K562 (cell line): ENCODE data around the gene LEPROT. TPM values are rescaled to one million over a fixed set of nuclear protein-coding genes. Genes with fewer than 3 reads are reported as not detected.
A peak's percentile ranks its signal among the peaks of the same experiment; 100 is the strongest.
"Not testable (repeated sequence)": the region's sequence is repeated elsewhere in the genome, so short reads cannot be mapped to it uniquely, and the experiment has no call there.

Experiments
- ATAC-seq: fragments of 200-7000 bp; cut with Tn5 transposase; 3 replicates; pipeline ENCODE4 v1.9.1; 2020; ENCODE audit warnings: moderate library complexity
- BruUV-seq: library from RNA; stranded (reverse); fragments of 400-500 nt; replicated peaks from 2 replicates; lab custom pipeline; 2021; lab: Mats Ljungman, UMichigan
- CTCF ChIA-PET: fragments of 300-600 bp; formaldehyde crosslinking; extraction: SDS; loops from one replicate; lab custom pipeline; 2021; ENCODE audit warnings: low intra/inter-chr PET ratio; lab: Yijun Ruan, JAX
- POLR2A ChIA-PET: fragments of 300-600, 350-650 bp; sonication (Branson Sonifier 250); formaldehyde crosslinking; extraction: SDS; loops from one replicate; lab custom pipeline; 2021; ENCODE audit warnings: antibody characterized with exemption, inconsistent platforms; lab: Yijun Ruan, JAX
- DNase-seq, 4 experiments: peaks; one replicate each; pipeline versions ENCODE4 v3.0.0 to v3.0.0-alpha.2; 2011 to 2018; ENCODE audit warnings: low spot score in 3 of 4, mixed read lengths in 3 of 4; ENCODE audit errors: extremely low read depth in 1 of 4
- FAIRE-seq: peaks from 2 replicates; lab custom pipeline; 2011; peaks lifted over from hg19 to GRCh38; lab: Jason Lieb, UNC
- H2AFZ ChIP-seq: 2 replicates; pipeline ENCODE4 v1.6.0; 2011; ENCODE audit warnings: low read depth, low read length, control low read depth, inconsistent platforms
- H3K27ac ChIP-seq: fragments of 200-600 bp; 3 replicates; pipeline ENCODE4 v1.8.0; 2011; ENCODE audit warnings: low read depth, mild to moderate bottlenecking, control low read depth, inconsistent platforms, low read length, moderate library complexity, mixed read lengths; ENCODE audit errors: extremely low read depth
- H3K27me3 ChIP-seq, 2 experiments: fragments of 300-600 bp in 1 of 2; 2 replicates in 1 of 2; 3 replicates in 1 of 2; pipeline versions ENCODE4 v1.6.0 to v1.8.0; 2011; ENCODE audit warnings: inconsistent platforms in 2 of 2, low read length in 2 of 2, mild to moderate bottlenecking in 1 of 2, mixed read lengths in 1 of 2, moderate library complexity in 1 of 2; ENCODE audit not compliant: control insufficient read depth in 2 of 2, insufficient read depth in 2 of 2
- H3K36me3 ChIP-seq: fragments of 300-600 bp; 3 replicates; pipeline ENCODE4 v1.8.0; 2011; ENCODE audit warnings: mild to moderate bottlenecking, low read length, inconsistent platforms; ENCODE audit not compliant: control insufficient read depth, insufficient read depth
- H3K4me1 ChIP-seq, 2 experiments: fragments of 200-600 bp in 1 of 2; replicated peaks in 1 of 2; 2 replicates in 1 of 2; 3 replicates in 1 of 2; pipeline versions ENCODE4 v1.5.1 to v1.8.0; 2011; ENCODE audit warnings: inconsistent platforms in 2 of 2, low read length in 2 of 2, mild to moderate bottlenecking in 1 of 2, mixed read lengths in 1 of 2, moderate library complexity in 1 of 2; ENCODE audit not compliant: control insufficient read depth in 2 of 2, insufficient read depth in 2 of 2
- H3K4me2 ChIP-seq: 2 replicates; pipeline ENCODE4 v1.6.1; 2011; ENCODE audit warnings: low read length, control low read depth, inconsistent platforms, mixed read lengths; ENCODE audit not compliant: insufficient read depth
- H3K4me3 ChIP-seq: fragments of 200-600 bp; sonication (generic), shearing (Covaris generic); 2 replicates; pipeline ENCODE4 v1.5.1; 2016; ENCODE audit warnings: control low read depth, inconsistent platforms
- H3K79me2 ChIP-seq: fragments of 200-600 bp; 3 replicates; pipeline ENCODE4 v1.8.0; 2011; ENCODE audit warnings: low read length, inconsistent platforms; ENCODE audit not compliant: control insufficient read depth, insufficient read depth
- H3K9ac ChIP-seq, 2 experiments: 2 replicates each; pipeline versions ENCODE4 v1.6.0 to v1.6.1; 2011; ENCODE audit warnings: low read depth in 2 of 2, low read length in 2 of 2, control low read depth in 1 of 2, inconsistent platforms in 1 of 2, mild to moderate bottlenecking in 1 of 2, mixed read lengths in 1 of 2; ENCODE audit not compliant: insufficient read depth in 1 of 2
- H3K9me1 ChIP-seq: one replicate; pipeline ENCODE4 v1.6.0; 2011; ENCODE audit warnings: inconsistent platforms, mild to moderate bottlenecking, low read length, moderate library complexity; ENCODE audit not compliant: control insufficient read depth, insufficient read depth
- H3K9me3 ChIP-seq: replicated peaks from 2 replicates; pipeline ENCODE4 v1.5.1; 2011; ENCODE audit warnings: low read depth, low read length, inconsistent platforms; ENCODE audit not compliant: control insufficient read depth, insufficient read depth
- H4K20me1 ChIP-seq: replicated peaks from 2 replicates; pipeline ENCODE4 v1.6.1; 2011; ENCODE audit warnings: low read length, inconsistent platforms, mixed read lengths; ENCODE audit not compliant: control insufficient read depth, insufficient read depth
- ZBTB17 ChIP-seq: fragments of 450-650 bp; formaldehyde crosslinking; IDR thresholded peaks from 2 replicates; pipeline ENCODE4 v1.4.0; 2020; ENCODE audit warnings: mild to moderate bottlenecking
- ZNF316 ChIP-seq: fragments of 450-650 bp; IDR thresholded peaks from 2 replicates; pipeline ENCODE4 v1.6.1; 2016
- WGBS: fragments of 100-300 bp; shearing (Covaris generic); methylation state at CpG from one replicate; pipeline ENCODE4 v1.1.6; 2016; ENCODE audit warnings: low coverage, mixed read lengths; ENCODE audit not compliant: insufficient coverage; ENCODE audit errors: missing lambda C conversion rate; 5-methylcytosine and 5-hydroxymethylcytosine counted together
- in situ Hi-C: fragments of 300-500 bp; cut with MboI; formaldehyde crosslinking; loops from 4 replicates; pipeline ENCODE4 v1.15.0; 2018; ENCODE audit warnings: inconsistent platforms, mixed read lengths
- intact Hi-C: fragments of 100-400 bp; cut with micrococcal nuclease; formaldehyde crosslinking; loops from 2 replicates; pipeline ENCODE4 v1.14.2; 2022
- polyA plus RNA-seq, 8 experiments: library from polyadenylated mRNA; depleted of rRNA in 4 of 8; stranded (reverse) in 5 of 8; unstranded in 3 of 8; fragments of >200 nt; fragmentation: Nextera tagmentation in 2 of 8; fragmentation: Illumina TruSeq in 1 of 8; extraction: Ambion mirVana in 2 of 8; extraction: Trizol in 1 of 8; gene quantifications; 2 replicates each; pipeline versions ENCODE4 v1.2.1 to v1.2.3, GENCODE V29; 2011 to 2014; ENCODE audit warnings: inconsistent platforms in 1 of 8, missing spikeins in 1 of 8
- total RNA-seq, 7 experiments: library from RNA; depleted of rRNA in 6 of 7; stranded (reverse); fragments of >200 nt in 6 of 7; fragmentation: Illumina TruSeq in 2 of 7; extraction: Trizol in 2 of 7; gene quantifications; 2 replicates each; pipeline versions ENCODE4 v1.2.1 to v1.2.3, GENCODE V29; 2011 to 2021; ENCODE audit warnings: low replicate concordance in 1 of 7
- TF ChIP-seq, protein P1 (sequence below), 3 experiments: IDR thresholded peaks in 2 of 3; conservative IDR thresholded peaks in 1 of 3; 2 replicates each; pipeline ENCODE4 v1.5.1; 2011 to 2012; ENCODE audit warnings: low read length in 3 of 3, mild to moderate bottlenecking in 3 of 3, control low read depth in 2 of 3, improper control_type of control experiment in 1 of 3, inconsistent platforms in 1 of 3, low read depth in 1 of 3, mixed read lengths in 1 of 3, moderate library complexity in 1 of 3; ENCODE audit not compliant: insufficient read depth in 2 of 3

LEPROT gene
- total and polyA plus RNA-seq, 9 of the 15 experiments (the other 6 are each of a cell fraction or from before 2014, with no cell fraction given): 28.1 to 97.5 (median 45.8) TPM

DNA sequence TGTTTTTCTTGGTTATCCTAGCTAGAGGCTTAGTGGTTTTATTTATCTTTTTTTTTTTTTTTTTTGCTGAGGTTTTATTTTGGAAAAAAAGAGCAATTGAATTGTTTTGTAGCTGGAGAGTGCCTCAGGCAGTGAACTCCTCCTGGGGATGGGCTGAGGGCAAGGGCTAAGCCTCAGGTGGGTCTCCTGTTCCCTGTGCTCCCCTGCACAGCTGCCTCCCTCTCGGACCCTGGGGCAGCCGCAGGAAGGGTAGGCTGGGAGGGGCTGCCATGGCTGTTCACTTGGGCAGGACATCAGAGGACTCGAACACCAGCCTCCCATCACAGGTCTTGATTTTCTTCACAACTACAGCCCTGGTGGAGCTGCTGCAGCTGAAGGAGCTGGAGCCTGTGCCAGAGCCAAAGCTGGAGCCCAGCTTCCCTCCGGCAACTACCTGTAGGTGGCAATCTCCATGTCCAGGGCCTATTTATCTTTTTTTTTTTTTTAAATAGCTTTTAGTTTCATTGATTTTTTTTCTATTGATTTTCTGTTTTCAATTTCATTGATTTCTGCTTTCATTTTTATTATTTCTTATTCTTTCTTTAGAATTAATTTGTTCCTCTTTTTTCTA, 28.9 kb downstream of the LEPROT start:
- FAIRE-seq: no peak
- no peak for ATAC-seq
- Histone ChIP-seq H3K9me1 (no peaks in the 10 kb centered on the region), H2AFZ (no peak overlapping the region), H3K79me2 (no peaks in the 10 kb centered on the region), H3K4me3 (no peak overlapping the region), H3K36me3 (no peaks in the 10 kb centered on the region; the same call in 2 of the 3 replicates), H3K9me3 (no peaks in the 10 kb centered on the region), H3K4me2 (no peak overlapping the region), H3K4me1 (peaks cover 0 to 3% of the 10 kb centered on the region in 2 experiments; a peak in 1 of 5 replicates), H3K27me3 (no peaks in the 10 kb centered on the region), H3K9ac (no peak overlapping the region), H3K27ac (no peak overlapping the region), H4K20me1 (no peaks in the 10 kb centered on the region)
- TF ChIP-seq ZBTB17 (CRISPR knock-in tag) (no peak), ZNF316 (peak; percentile 24; the same call in 1 of the 2 replicates)
- TF ChIP-seq, protein P1, sequence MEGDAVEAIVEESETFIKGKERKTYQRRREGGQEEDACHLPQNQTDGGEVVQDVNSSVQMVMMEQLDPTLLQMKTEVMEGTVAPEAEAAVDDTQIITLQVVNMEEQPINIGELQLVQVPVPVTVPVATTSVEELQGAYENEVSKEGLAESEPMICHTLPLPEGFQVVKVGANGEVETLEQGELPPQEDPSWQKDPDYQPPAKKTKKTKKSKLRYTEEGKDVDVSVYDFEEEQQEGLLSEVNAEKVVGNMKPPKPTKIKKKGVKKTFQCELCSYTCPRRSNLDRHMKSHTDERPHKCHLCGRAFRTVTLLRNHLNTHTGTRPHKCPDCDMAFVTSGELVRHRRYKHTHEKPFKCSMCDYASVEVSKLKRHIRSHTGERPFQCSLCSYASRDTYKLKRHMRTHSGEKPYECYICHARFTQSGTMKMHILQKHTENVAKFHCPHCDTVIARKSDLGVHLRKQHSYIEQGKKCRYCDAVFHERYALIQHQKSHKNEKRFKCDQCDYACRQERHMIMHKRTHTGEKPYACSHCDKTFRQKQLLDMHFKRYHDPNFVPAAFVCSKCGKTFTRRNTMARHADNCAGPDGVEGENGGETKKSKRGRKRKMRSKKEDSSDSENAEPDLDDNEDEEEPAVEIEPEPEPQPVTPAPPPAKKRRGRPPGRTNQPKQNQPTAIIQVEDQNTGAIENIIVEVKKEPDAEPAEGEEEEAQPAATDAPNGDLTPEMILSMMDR (IDR thresholded peaks at IDR 0.05 in 2 of 3, conservative IDR thresholded peaks at IDR 0.05 in 1 of 3; ENCODE audit: insufficient read depth in 2 of 3, low read depth in 1 of 3, low read length in 3 of 3): peak in 1 of 3 experiments; percentile 12; a peak in 1 of 6 replicates
- no peak for DNase-seq
- no TSS peak for BruUV-seq
- POLR2A ChIA-PET: interaction anchor here (1.7 kb wide), 1 partner anchor 26 kb away, joined by 6 read pairs; no protein-coding TSS in a partner anchor
- CTCF ChIA-PET: no interaction called here
- WGBS: 90% methylated on average over 3 of the region's 4 CpGs
- intact Hi-C loops (no loop called here), in situ Hi-C loops (no loop called here)

DNA sequence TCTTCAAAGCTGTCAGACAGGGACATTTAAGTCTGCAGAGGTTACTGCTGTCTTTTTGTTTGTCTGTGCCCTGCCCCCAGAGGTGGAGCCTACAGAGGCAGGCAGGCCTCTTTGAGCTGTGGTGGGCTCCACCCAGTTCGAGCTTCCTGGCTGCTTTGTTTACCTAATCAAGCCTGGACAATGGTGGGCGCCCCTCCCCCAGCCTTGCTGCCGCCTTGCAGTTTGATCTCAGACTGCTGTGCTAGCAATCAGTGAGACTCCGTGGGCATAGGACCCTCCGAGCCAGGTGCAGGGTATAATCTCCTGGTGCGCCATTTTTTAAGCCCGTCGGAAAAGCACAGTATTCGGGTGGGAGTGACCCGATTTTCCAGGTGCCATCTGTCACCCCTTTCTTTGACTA, 35.2 kb downstream of the LEPROT start:
- H3K27ac ChIP-seq, H3K27me3 ChIP-seq, H3K9me1 ChIP-seq, intact Hi-C loops, H4K20me1 ChIP-seq, POLR2A ChIA-PET, H3K79me2 ChIP-seq, ATAC-seq, H3K4me1 ChIP-seq, H2AFZ ChIP-seq, H3K4me2 ChIP-seq, H3K9ac ChIP-seq, in situ Hi-C loops, BruUV-seq, CTCF ChIA-PET, DNase-seq, FAIRE-seq, H3K4me3 ChIP-seq: not testable (repeated sequence)
- Histone ChIP-seq H3K9me3 (peaks cover 10% of the 10 kb centered on the region), H3K36me3 (peaks cover 21% of the 10 kb centered on the region)
- 68% methylated on average over 4 of the region's 10 CpGs for WGBS
